ENCODE data around the gene REPIN1.
A peak's percentile ranks its signal among the peaks of the same experiment; 100 is the strongest.
"Not testable (repeated sequence)": the region's sequence is repeated elsewhere in the genome, so short reads cannot be mapped to it uniquely, and the experiment has no call there.

Gene REPIN1

GRCh38 chr7:150376560-150376959 is 7.9 kb downstream of the REPIN1 start:
- no peak for DNase-seq (ENCODE audit: low read depth)

GRCh38 chr7:150377196-150377595 is 8.6 kb downstream of the REPIN1 start:
- no peak for DNase-seq (ENCODE audit: low read depth)

- DNase-seq (ENCODE audit: low read depth), result no peak
Observed at GRCh38 chr7:150377635-150378034, 9.0 kb downstream of the REPIN1 start.

GRCh38 chr7:150378115-150378852 is 9.7 kb downstream of the REPIN1 start:
- peak; percentile 22 for DNase-seq (ENCODE audit: low read depth)

- peak; percentile 91 for DNase-seq (ENCODE audit: low read depth)
Observed at GRCh38 chr7:150378853-150379440, 10.3 kb downstream of the REPIN1 start, which contains the start of gene ZNF775. Gene ZNF775 (plus strand): TSS chr7:150379330. CDS start chr7:150388471, 9,141 bp downstream.

GRCh38 chr7:150379441-150380379 is 11.1 kb downstream of the REPIN1 start:
- DNase-seq (ENCODE audit: low read depth), result no peak

- DNase-seq (ENCODE audit: low read depth), result no peak
Observed at GRCh38 chr7:150380463-150380862, 11.8 kb downstream of the REPIN1 start.

- DNase-seq (ENCODE audit: low read depth), result no peak
Observed at GRCh38 chr7:150381096-150381495, 12.5 kb downstream of the REPIN1 start.

GRCh38 chr7:150381785-150382122 is 13.1 kb downstream of the REPIN1 start:
- DNase-seq (ENCODE audit: low read depth), result no peak

GRCh38 chr7:150382123-150382843 is 13.7 kb downstream of the REPIN1 start:
- DNase-seq (ENCODE audit: low read depth), result no peak

- no peak for DNase-seq (ENCODE audit: low read depth)
Observed at GRCh38 chr7:150382844-150383225, 14.2 kb downstream of the REPIN1 start.

GRCh38 chr7:150383710-150384397 is 15.2 kb downstream of the REPIN1 start:
- no peak for DNase-seq (ENCODE audit: low read depth)

GRCh38 chr7:150384406-150385301 is 16.0 kb downstream of the REPIN1 start:
- DNase-seq (ENCODE audit: low read depth), result no peak

- DNase-seq (ENCODE audit: low read depth), result no peak
Observed at GRCh38 chr7:150385302-150385723, 16.7 kb downstream of the REPIN1 start.

- DNase-seq (ENCODE audit: low read depth), result not testable (repeated sequence)
Observed at GRCh38 chr7:150385884-150386283, 17.3 kb downstream of the REPIN1 start.

GRCh38 chr7:150388306-150388705 is 19.7 kb downstream of the REPIN1 start:
- no peak for DNase-seq (ENCODE audit: low read depth)

GRCh38 chr7:150388709-150389531 is 20.3 kb downstream of the REPIN1 start:
- DNase-seq (ENCODE audit: low read depth), result no peak

GRCh38 chr7:150389532-150389816 is 20.9 kb downstream of the REPIN1 start:
- DNase-seq (ENCODE audit: low read depth), result no peak

GRCh38 chr7:150390205-150390604 is 21.6 kb downstream of the REPIN1 start:
- DNase-seq (ENCODE audit: low read depth), result no peak

- DNase-seq (ENCODE audit: low read depth), result no peak
Observed at GRCh38 chr7:150393325-150393724, 24.7 kb downstream of the REPIN1 start.
